Coronary artery (tissue), 2 donors: Measurements from ENCODE around the gene TMEM132C.

Source experiments
- DNase-seq: peaks from one replicate; pipeline ENCODE4 v3.0.0-alpha.2; 2017; ENCODE audit warnings: low spot score
- H3K27ac ChIP-seq, 2 donors: fragments of 200-600 bp; sonication (generic); one replicate each; pipeline ENCODE4 v1.5.1; 2016 to 2019
- H3K4me3 ChIP-seq: fragments of 200-600 bp; sonication (generic); 2 replicates; pipeline ENCODE4 v1.5.1; 2016; ENCODE audit warnings: mild to moderate bottlenecking, moderate library complexity
- TF ChIP-seq, protein P1 (sequence below): fragments of 200-600 bp; sonication (generic); IDR thresholded peaks from one replicate; pipeline ENCODE4 v1.5.1; 2019; ENCODE audit warnings: antibody characterized with exemption

The TMEM132C gene

DNA sequence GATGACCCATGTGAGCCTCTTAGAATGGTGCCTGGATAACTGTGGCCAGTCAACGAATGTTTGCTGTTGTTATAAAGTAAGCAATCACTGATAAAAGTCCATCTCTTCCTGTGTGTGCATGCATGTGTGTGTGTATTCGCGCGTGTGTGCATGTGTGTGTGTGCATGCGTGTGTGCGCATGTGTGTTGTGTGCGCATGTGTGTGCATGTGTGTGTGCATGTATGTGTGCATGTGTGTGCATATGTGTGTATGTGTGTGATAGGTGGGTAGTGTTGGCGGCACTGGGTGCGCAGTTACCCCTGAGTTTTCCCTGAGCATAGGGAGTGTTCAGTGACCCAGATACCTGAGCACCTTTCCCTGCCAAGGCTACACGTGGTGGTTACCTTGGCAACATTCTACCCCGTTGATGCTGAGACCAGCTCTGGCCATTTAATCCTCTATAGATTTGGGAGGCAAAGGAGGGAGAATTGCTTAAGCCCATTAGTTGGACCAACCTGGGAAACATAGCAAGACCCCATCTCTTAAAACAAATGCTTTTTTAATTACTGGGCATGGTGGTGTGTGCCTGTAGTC is 419.0 kb downstream of the TMEM132C start:
- H3K4me3 ChIP-seq, result no peak overlapping the region
- H3K27ac ChIP-seq, result no peak overlapping the region
- TF ChIP-seq, protein P1, sequence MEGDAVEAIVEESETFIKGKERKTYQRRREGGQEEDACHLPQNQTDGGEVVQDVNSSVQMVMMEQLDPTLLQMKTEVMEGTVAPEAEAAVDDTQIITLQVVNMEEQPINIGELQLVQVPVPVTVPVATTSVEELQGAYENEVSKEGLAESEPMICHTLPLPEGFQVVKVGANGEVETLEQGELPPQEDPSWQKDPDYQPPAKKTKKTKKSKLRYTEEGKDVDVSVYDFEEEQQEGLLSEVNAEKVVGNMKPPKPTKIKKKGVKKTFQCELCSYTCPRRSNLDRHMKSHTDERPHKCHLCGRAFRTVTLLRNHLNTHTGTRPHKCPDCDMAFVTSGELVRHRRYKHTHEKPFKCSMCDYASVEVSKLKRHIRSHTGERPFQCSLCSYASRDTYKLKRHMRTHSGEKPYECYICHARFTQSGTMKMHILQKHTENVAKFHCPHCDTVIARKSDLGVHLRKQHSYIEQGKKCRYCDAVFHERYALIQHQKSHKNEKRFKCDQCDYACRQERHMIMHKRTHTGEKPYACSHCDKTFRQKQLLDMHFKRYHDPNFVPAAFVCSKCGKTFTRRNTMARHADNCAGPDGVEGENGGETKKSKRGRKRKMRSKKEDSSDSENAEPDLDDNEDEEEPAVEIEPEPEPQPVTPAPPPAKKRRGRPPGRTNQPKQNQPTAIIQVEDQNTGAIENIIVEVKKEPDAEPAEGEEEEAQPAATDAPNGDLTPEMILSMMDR, result no peak
- DNase-seq, result no peak

DNA sequence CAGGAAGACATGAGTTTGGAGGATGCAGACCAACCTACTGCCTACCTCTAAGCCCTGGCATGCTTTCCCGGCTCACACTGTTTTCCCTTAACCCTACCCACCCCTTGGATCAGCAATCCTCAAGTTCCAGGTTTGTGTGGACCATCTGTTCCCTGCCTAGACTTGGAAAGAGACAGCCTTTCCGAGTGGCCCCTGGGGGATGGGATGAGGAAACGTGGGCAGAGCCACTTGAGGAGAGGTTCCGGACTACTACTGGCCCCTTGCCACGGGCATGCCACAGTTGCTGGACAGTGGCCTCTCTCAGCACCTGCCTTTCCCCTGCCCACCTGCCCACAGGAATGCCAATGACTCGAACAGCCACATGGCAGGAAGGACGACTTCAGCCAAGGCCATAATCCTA is 420.9 kb downstream of the TMEM132C start:
- TF ChIP-seq, protein P1, result no peak
- Histone ChIP-seq H3K27ac (no peak overlapping the region), H3K4me3 (no peak overlapping the region)
- no peak for DNase-seq

DNA sequence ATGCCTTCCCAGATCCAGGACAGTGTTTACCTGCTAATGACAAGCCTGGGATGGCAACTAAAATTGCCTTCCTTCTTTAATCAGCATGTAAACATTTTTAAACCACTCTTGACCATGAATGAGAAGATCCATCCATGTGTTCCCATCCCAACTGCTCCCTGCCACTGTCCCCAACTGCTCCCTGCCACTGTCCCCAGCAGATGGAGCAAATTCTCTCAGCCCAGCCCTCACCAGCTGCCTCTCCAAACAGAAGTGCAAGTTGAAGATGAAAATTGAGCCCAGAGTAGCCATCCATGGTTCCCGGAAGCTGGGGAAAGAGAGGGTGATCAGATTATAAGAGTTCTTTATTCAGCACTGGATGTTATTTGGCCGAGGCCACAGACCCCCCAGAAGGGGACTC is 423.7 kb downstream of the TMEM132C start:
- no peak overlapping the region for H3K27ac ChIP-seq
- no peak for DNase-seq

DNA sequence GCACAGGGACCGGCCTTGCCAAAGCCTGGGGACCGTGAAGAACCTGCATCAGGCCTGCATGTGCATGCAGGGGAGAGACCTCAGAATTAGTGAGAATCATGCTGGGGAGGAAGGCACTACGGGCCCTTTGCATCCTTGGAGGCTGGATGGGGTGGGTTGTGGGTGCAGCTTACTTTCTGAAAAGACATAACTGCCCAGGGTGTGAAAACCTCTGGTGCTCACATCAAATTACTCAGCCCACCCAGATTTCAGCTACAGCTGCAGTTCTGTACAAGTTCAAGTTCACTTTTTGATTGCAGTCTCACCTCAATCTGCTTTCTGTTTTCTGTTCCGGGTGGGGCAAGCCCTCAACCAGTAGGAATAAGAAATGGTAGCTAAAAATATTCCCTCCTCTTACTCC is 426.1 kb downstream of the TMEM132C start:
- TF ChIP-seq, protein P1, result no peak
- Histone ChIP-seq H3K27ac (no peak overlapping the region), H3K4me3 (no peak overlapping the region)
- DNase-seq, result no peak

More for the DNA sequence above, 423.7 kb downstream of the TMEM132C start:
- TF ChIP-seq, protein P1, result no peak
- H3K4me3 ChIP-seq, result no peak overlapping the region

DNA sequence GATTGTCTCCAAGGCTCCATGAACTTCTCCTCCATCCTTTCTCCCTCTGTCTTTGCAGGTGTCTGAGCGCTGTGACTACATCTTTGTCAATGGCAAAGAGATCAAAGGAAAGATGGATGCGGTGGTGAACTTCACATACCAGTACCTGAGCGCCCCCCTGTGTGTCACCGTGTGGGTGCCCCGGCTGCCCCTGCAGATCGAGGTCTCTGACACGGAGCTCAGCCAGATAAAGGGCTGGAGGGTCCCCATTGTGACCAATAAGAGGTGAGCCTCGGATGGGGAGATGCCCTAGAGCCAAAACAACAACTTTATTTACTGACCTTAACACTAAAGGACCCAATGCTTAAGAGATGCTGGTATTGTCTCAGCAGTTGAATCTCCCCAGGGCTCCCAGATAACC is 426.8 kb downstream of the TMEM132C start:
- DNase-seq, result no peak
- Histone ChIP-seq H3K27ac (no peak overlapping the region), H3K4me3 (no peak overlapping the region)
- TF ChIP-seq, protein P1, result no peak

DNA sequence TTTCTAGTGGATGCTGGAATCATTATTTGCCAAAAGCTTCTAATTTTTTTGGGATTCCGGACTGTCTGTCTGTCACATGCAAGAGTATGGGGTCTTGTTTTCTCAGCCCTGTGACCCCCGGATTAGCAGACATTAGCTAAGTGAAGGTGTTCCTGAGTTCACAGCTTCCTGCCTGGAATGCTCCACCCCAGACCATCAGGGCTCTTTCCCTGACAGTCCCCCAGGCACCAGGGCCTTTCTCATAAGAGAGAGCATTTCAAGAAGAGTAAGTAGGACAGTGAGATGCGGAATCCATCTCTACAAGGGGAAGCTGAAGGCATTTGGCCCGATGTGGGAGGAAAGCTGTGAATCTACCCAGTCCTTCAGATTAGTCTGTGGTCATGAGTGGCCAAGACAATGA is 427.5 kb downstream of the TMEM132C start:
- TF ChIP-seq, protein P1, result no peak
- H3K27ac ChIP-seq, result no peak overlapping the region
- no peak overlapping the region for H3K4me3 ChIP-seq
- no peak for DNase-seq

DNA sequence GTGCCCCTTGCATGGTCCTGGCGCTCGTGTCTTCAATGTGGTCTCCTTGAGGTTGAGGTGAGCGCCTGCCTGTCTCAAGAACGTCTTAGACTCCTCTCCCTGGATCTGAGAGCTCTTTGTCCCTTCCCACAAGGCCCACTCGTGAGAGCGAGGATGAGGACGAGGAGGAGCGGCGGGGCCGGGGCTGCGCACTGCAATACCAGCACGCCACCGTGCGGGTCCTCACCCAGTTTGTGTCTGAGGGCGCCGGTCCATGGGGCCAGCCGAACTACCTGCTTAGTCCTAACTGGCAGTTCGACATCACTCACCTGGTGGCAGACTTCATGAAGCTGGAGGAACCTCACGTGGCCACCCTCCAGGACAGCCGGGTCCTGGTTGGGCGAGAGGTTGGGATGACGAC is 428.7 kb downstream of the TMEM132C start:
- no peak for DNase-seq
- TF ChIP-seq, protein P1, result no peak
- no peak overlapping the region for H3K4me3 ChIP-seq
- no peak overlapping the region for H3K27ac ChIP-seq
